Endothelial cell of umbilical vein (primary cell): ENCODE measurements around the gene PGS1. TPM values are rescaled to one million over a fixed set of nuclear protein-coding genes. Genes with fewer than 3 reads are reported as not detected.

Experiments used
- BruUV-seq: library from RNA; stranded (reverse); fragments of 400-500 nt; replicated peaks from 2 replicates; lab custom pipeline; 2021; lab: Mats Ljungman, UMichigan
- CTCF ChIA-PET: fragments of 300-600, 350-600 bp; sonication (Branson Sonifier 250); formaldehyde crosslinking; loops from one replicate; lab custom pipeline; 2021; ENCODE audit warnings: antibody characterized with exemption, inconsistent platforms; lab: Charles Lee
- POLR2A ChIA-PET: fragments of 300-600, 350-600 bp; sonication (Branson Sonifier 250); formaldehyde crosslinking; loops from one replicate; lab custom pipeline; 2021; ENCODE audit warnings: antibody characterized with exemption, inconsistent platforms; lab: Charles Lee
- DNase-seq: peaks from one replicate; pipeline ENCODE4 v3.0.0-alpha.2; 2011; ENCODE audit warnings: low read depth, low spot score
- FAIRE-seq: peaks from 2 replicates; lab custom pipeline; 2011; peaks lifted over from hg19 to GRCh38; lab: Jason Lieb, UNC
- H2AFZ ChIP-seq: 2 replicates; pipeline ENCODE4 v1.6.0; 2012; ENCODE audit warnings: low read depth, low read length, control low read depth, inconsistent platforms
- H3K27ac ChIP-seq: 2 replicates; pipeline ENCODE4 v1.5.1; 2011; ENCODE audit warnings: low read depth, mild to moderate bottlenecking, control low read depth, low read length, moderate library complexity; ENCODE audit not compliant: insufficient read depth
- H3K27me3 ChIP-seq, 2 experiments: 2 replicates each; pipeline versions ENCODE4 v1.6.0 to v1.6.1; 2011; ENCODE audit warnings: low read length in 2 of 2, mixed read lengths in 1 of 2; ENCODE audit not compliant: control insufficient read depth in 2 of 2, insufficient read depth in 2 of 2
- H3K36me3 ChIP-seq, 2 experiments: 2 replicates in 1 of 2; 3 replicates in 1 of 2; pipeline ENCODE4 v1.5.1; 2011; ENCODE audit warnings: low read length in 2 of 2, mild to moderate bottlenecking in 1 of 2, moderate library complexity in 1 of 2; ENCODE audit not compliant: control insufficient read depth in 2 of 2, insufficient read depth in 2 of 2; ENCODE audit errors: extremely low read depth in 1 of 2
- H3K4me1 ChIP-seq: 3 replicates; pipeline ENCODE4 v1.5.1; 2011; ENCODE audit warnings: mild to moderate bottlenecking, low read length; ENCODE audit not compliant: control insufficient read depth, insufficient read depth; ENCODE audit errors: extremely low read depth
- H3K4me2 ChIP-seq: 2 replicates; pipeline ENCODE4 v1.6.1; 2011; ENCODE audit warnings: low read length, control low read depth, mixed read lengths; ENCODE audit not compliant: insufficient read depth
- H3K4me3 ChIP-seq, 3 experiments: fragments of 200-600 bp in 1 of 3; sonication (generic), shearing (Covaris generic) in 1 of 3; replicated peaks in 1 of 3; 2 replicates each; pipeline ENCODE4 v1.5.1; 2011 to 2016; ENCODE audit warnings: control low read depth in 3 of 3, low read length in 3 of 3, mild to moderate bottlenecking in 2 of 3, inconsistent platforms in 1 of 3, low read depth in 1 of 3, moderate library complexity in 1 of 3; ENCODE audit not compliant: insufficient read depth in 1 of 3
- H3K79me2 ChIP-seq: 2 replicates; pipeline ENCODE4 v1.6.0; 2012; ENCODE audit warnings: low read length, inconsistent platforms; ENCODE audit not compliant: control insufficient read depth, insufficient read depth
- H3K9ac ChIP-seq: replicated peaks from 2 replicates; pipeline ENCODE3; 2011; ENCODE audit warnings: low read length, control low read depth; ENCODE audit not compliant: insufficient read depth; ENCODE audit errors: extremely low read depth
- H3K9me1 ChIP-seq: replicated peaks from 3 replicates; pipeline ENCODE4 v1.6.0; 2011; ENCODE audit warnings: mild to moderate bottlenecking, low read length; ENCODE audit not compliant: control insufficient read depth, insufficient read depth; ENCODE audit errors: extremely low read depth
- H3K9me3 ChIP-seq: replicated peaks from 2 replicates; pipeline ENCODE4 v1.5.1; 2012; ENCODE audit warnings: low read length, inconsistent platforms; ENCODE audit not compliant: control insufficient read depth, insufficient read depth
- H4K20me1 ChIP-seq: replicated peaks from 2 replicates; pipeline ENCODE3; 2011; ENCODE audit warnings: mild to moderate bottlenecking, low read length; ENCODE audit not compliant: control insufficient read depth, insufficient read depth; ENCODE audit errors: extremely low read depth
- EZH2 ChIP-seq: IDR thresholded peaks from 2 replicates; pipeline ENCODE4 v1.6.1; 2012; ENCODE audit warnings: borderline replicate concordance, low read depth, mild to moderate bottlenecking, moderate library complexity, low read length, inconsistent platforms; ENCODE audit not compliant: severe bottlenecking
- FOS ChIP-seq: IDR thresholded peaks from 2 replicates; pipeline ENCODE4 v1.6.1; 2011; ENCODE audit warnings: mild to moderate bottlenecking, low read length, moderate library complexity, borderline replicate concordance; ENCODE audit not compliant: insufficient read depth
- GATA2 ChIP-seq: IDR thresholded peaks from 2 replicates; pipeline ENCODE4 v1.7.0; 2011; ENCODE audit warnings: low read depth, mild to moderate bottlenecking, moderate library complexity, mixed read lengths, low read length; ENCODE audit not compliant: insufficient read length, insufficient read depth
- JUN ChIP-seq: IDR thresholded peaks from 2 replicates; pipeline ENCODE4 v1.6.1; 2011; ENCODE audit warnings: borderline replicate concordance, low read depth; ENCODE audit not compliant: insufficient read length, insufficient read depth
- MYC ChIP-seq: IDR thresholded peaks from one replicate; pipeline ENCODE4 v1.6.1; 2011; ENCODE audit warnings: mild to moderate bottlenecking, low read depth, low read length
- POLR2A ChIP-seq: IDR thresholded peaks from 2 replicates; pipeline ENCODE4 v1.6.1; 2012; ENCODE audit warnings: low read depth, mild to moderate bottlenecking, control low read depth, low read length
- POLR2AphosphoS5 ChIP-seq: IDR thresholded peaks from 2 replicates; pipeline ENCODE4 v1.6.1; 2012; ENCODE audit warnings: low read depth, mild to moderate bottlenecking, control low read depth, low read length, moderate library complexity; ENCODE audit not compliant: insufficient read depth
- dilution Hi-C: fragments of 300-500 bp; cut with MboI; formaldehyde crosslinking; loops from one replicate; pipeline ENCODE4 v1.15.0; 2019; ENCODE audit warnings: low sequenced_read_pairs; ENCODE audit not compliant: extremely low pct_ligation_motif_present
- intact Hi-C: fragments of 100-400 bp; cut with micrococcal nuclease; formaldehyde crosslinking; loops from one replicate; pipeline ENCODE4 v1.10.0; 2022
- polyA plus RNA-seq, 4 experiments: library from polyadenylated mRNA; depleted of rRNA in 3 of 4; stranded (reverse) in 3 of 4; unstranded in 1 of 4; fragments of >200 nt; gene quantifications; 2 replicates each; pipeline versions ENCODE4 v1.2.1 to v1.2.3, GENCODE V29; 2011 to 2012; ENCODE audit warnings: missing spikeins in 1 of 4
- total RNA-seq: library from RNA; stranded (reverse); gene quantifications from 2 replicates; pipeline ENCODE4 v1.2.3, GENCODE V29; 2021
- TF ChIP-seq, protein P1 (sequence below): IDR thresholded peaks from 2 replicates; pipeline ENCODE4 v1.6.1; 2011; ENCODE audit not compliant: insufficient read depth, insufficient read length
- TF ChIP-seq, protein P2 (sequence below), 2 donors: IDR thresholded peaks; 1 replicate in 1 of 2; 2 replicates in 1 of 2; pipeline ENCODE4 v1.5.1; 2011; ENCODE audit warnings: low read length in 2 of 2, mild to moderate bottlenecking in 2 of 2, moderate library complexity in 2 of 2, control low read depth in 1 of 2, inconsistent platforms in 1 of 2, low read depth in 1 of 2; ENCODE audit not compliant: insufficient read depth in 1 of 2; ENCODE audit errors: extremely low read depth in 1 of 2

The PGS1 gene
- total and polyA plus RNA-seq, 2 donors (not counting 3 experiments of a cell fraction or from before 2014, with no cell fraction given): 50.8 to 66.0 TPM

DNA sequence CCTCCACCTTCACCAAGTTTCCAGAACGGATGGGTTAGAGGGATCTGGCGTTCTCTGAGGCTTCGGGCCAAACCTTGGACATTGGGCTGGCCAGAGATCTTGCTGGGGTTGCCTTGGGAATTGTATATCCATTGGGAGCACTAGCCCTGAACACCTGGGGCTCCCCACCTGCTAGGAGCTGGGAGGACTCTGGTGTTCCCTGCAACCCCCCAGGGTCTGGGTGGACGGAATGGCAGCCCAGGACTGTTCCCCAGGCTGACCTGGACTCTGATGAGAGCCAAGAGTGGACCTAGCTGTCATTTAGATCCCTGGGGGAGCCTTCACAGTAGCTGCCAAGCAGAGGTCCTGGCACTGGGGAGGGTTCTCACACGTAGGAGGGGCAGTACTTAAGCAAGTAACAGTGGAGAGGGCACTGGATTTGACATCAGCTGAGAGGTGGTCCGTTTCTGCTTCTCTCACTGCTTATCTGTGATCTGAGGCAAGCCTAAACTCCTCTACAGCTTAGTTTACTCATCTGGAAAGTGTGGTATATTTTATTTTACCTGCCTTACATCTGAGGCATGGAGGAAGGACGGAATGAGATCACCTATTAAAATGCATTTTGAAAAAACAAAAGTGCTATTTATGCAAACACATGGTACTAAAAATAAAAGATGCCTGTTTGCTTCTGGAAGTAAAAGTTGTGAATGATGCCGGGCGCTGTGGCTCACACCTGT lies 30.2 kb upstream of the PGS1 start:
- H3K4me3 ChIP-seq: no peak overlapping the region
- POLR2A ChIA-PET: interaction anchor here (0.5 kb wide), 1 partner anchor 40 kb away, joined by 3 read pairs; no protein-coding TSS in a partner anchor
- no peaks in the 10 kb centered on the region for H3K36me3 ChIP-seq
- dilution Hi-C loops (no loop called here), intact Hi-C loops (no loop called here)
- CTCF ChIA-PET: interaction anchor here (0.7 to 1.2 kb wide), 2 partner anchors 33 to 44 kb away, joined by 3 read pairs; no protein-coding TSS in a partner anchor
- TF ChIP-seq POLR2AphosphoS5 (no peak), GATA2 (no peak), MYC (no peak), JUN (no peak), EZH2 (no peak), POLR2A (no peak), FOS (no peak)
- TF ChIP-seq, protein P1, sequence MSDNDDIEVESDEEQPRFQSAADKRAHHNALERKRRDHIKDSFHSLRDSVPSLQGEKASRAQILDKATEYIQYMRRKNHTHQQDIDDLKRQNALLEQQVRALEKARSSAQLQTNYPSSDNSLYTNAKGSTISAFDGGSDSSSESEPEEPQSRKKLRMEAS: no peak
- TF ChIP-seq, protein P2, sequence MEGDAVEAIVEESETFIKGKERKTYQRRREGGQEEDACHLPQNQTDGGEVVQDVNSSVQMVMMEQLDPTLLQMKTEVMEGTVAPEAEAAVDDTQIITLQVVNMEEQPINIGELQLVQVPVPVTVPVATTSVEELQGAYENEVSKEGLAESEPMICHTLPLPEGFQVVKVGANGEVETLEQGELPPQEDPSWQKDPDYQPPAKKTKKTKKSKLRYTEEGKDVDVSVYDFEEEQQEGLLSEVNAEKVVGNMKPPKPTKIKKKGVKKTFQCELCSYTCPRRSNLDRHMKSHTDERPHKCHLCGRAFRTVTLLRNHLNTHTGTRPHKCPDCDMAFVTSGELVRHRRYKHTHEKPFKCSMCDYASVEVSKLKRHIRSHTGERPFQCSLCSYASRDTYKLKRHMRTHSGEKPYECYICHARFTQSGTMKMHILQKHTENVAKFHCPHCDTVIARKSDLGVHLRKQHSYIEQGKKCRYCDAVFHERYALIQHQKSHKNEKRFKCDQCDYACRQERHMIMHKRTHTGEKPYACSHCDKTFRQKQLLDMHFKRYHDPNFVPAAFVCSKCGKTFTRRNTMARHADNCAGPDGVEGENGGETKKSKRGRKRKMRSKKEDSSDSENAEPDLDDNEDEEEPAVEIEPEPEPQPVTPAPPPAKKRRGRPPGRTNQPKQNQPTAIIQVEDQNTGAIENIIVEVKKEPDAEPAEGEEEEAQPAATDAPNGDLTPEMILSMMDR (IDR thresholded peaks at IDR 0.05; ENCODE audit: extremely low read depth in 1 of 2, insufficient read depth in 1 of 2, low read depth in 1 of 2, low read length in 2 of 2): no peak
- H3K9me3 ChIP-seq: no peaks in the 10 kb centered on the region
- no peaks in the 10 kb centered on the region for H3K9me1 ChIP-seq
- H3K4me2 ChIP-seq: no peak overlapping the region
- no peak for DNase-seq
- H3K79me2 ChIP-seq: no peaks in the 10 kb centered on the region
- peak; percentile 4 for FAIRE-seq
- H3K4me1 ChIP-seq: peaks cover 38% of the 10 kb centered on the region
- H2AFZ ChIP-seq: no peak overlapping the region
- no peak overlapping the region for H3K9ac ChIP-seq
- H3K27ac ChIP-seq: no peak overlapping the region
- no peaks in the 10 kb centered on the region for H4K20me1 ChIP-seq
- no peaks in the 10 kb centered on the region for H3K27me3 ChIP-seq
- BruUV-seq: no TSS peak
